HCT116 (cell line): ENCODE measurements around the gene CFAP61.

ENCODE experiments used
- CTCF ChIP-seq, 3 experiments: fragments of 200-600 bp in 1 of 3; sonication (generic) in 1 of 3; IDR thresholded peaks in 2 of 3; conservative IDR thresholded peaks in 1 of 3; 2 replicates each; pipeline ENCODE4 v1.5.1; 2012 to 2017; ENCODE audit warnings: low read depth in 2 of 3, low read length in 2 of 3, antibody characterized with exemption in 1 of 3, borderline replicate concordance in 1 of 3, control low read depth in 1 of 3, mild to moderate bottlenecking in 1 of 3, mixed read lengths in 1 of 3, mixed run types in 1 of 3, moderate library complexity in 1 of 3; ENCODE audit not compliant: insufficient read depth in 1 of 3
- EGR1 ChIP-seq: IDR thresholded peaks from 2 replicates; pipeline ENCODE4 v1.6.1; 2012; ENCODE audit warnings: low read depth
- EZH2 ChIP-seq: fragments of 200-600 bp; sonication (generic); IDR thresholded peaks from 2 replicates; pipeline ENCODE4 v1.6.1; 2017; ENCODE audit warnings: antibody characterized with exemption, mixed run types
- POLR2A ChIP-seq: IDR thresholded peaks from 2 replicates; pipeline ENCODE4 v1.7.0; 2011; ENCODE audit warnings: borderline replicate concordance; ENCODE audit not compliant: insufficient read depth, insufficient read length; ENCODE audit errors: extremely low read depth
- SRF ChIP-seq: IDR thresholded peaks from 2 replicates; pipeline ENCODE4 v1.6.1; 2012; ENCODE audit warnings: low read depth

GRCh38 chr20:20293141-20293540 is 240.8 kb downstream of the CFAP61 start:
- TF ChIP-seq CTCF (IDR thresholded peaks at IDR 0.05 in 2 of 3, conservative IDR thresholded peaks at IDR 0.05 in 1 of 3; ENCODE audit: borderline replicate concordance in 1 of 3, insufficient read depth in 1 of 3, low read depth in 2 of 3, low read length in 2 of 3), result no peak
- TF ChIP-seq POLR2A, result no peak
- no peak for TF ChIP-seq EGR1
- no peak for TF ChIP-seq SRF
- no peak for TF ChIP-seq EZH2
